IMR-90 (cell line): ENCODE measurements around the gene PHKB.

Experiments used
- CTCF ChIP-seq: conservative IDR thresholded peaks from 2 replicates; pipeline ENCODE4 v1.5.1; 2012; ENCODE audit warnings: mild to moderate bottlenecking, low read depth, low read length, improper control_type of control experiment
- SMC3 ChIP-seq: fragments of 150-350 bp; IDR thresholded peaks from 2 replicates; pipeline ENCODE4 v1.6.1; 2016; ENCODE audit warnings: low read depth, mild to moderate bottlenecking, antibody characterized with exemption, low read length, moderate library complexity
- USF2 ChIP-seq: fragments of 150-350 bp; IDR thresholded peaks from 2 replicates; pipeline ENCODE4 v1.6.1; 2017; ENCODE audit warnings: mild to moderate bottlenecking, antibody characterized with exemption, low read length, low read depth

GRCh38 chr16:47657032-47657431 lies 195.9 kb downstream of the PHKB start:
- TF ChIP-seq SMC3 (no peak), CTCF (no peak), USF2 (no peak)
